HepG2 (cell line): ENCODE results near the gene KMT2E. TPM values are rescaled to one million over a fixed set of nuclear protein-coding genes. Genes with fewer than 3 reads are reported as not detected.

Experiments used
- ATF6 ChIP-seq: sonication (generic); formaldehyde crosslinking; conservative IDR thresholded peaks from 2 replicates; pipeline ENCODE4 v1.4.0; 2020; ENCODE audit warnings: missing genetic modification reagents
- BHLHE40 ChIP-seq: IDR thresholded peaks from 2 replicates; pipeline ENCODE4 v1.6.1; 2011; ENCODE audit warnings: low read length, improper control_type of control experiment
- GATA4 ChIP-seq: sonication (generic); IDR thresholded peaks from 2 replicates; pipeline ENCODE4 v1.6.1; 2016; ENCODE audit warnings: antibody characterized with exemption, low read depth, borderline replicate concordance
- HNRNPLL ChIP-seq: fragments of 200-400 bp; formaldehyde crosslinking; IDR thresholded peaks from 2 replicates; pipeline ENCODE4 v1.6.1; 2017; ENCODE audit warnings: mild to moderate bottlenecking, low read depth, low read length; ENCODE audit not compliant: poor library complexity, severe bottlenecking
- MYNN ChIP-seq: sonication (generic); formaldehyde crosslinking; IDR thresholded peaks from 2 replicates; pipeline ENCODE4 v1.4.0; 2020; ENCODE audit warnings: mild to moderate bottlenecking, low read depth, missing genetic modification reagents
- MZF1 ChIP-seq: sonication (generic); formaldehyde crosslinking; IDR thresholded peaks from 2 replicates; pipeline ENCODE4 v1.8.1; 2023; ENCODE audit warnings: mild to moderate bottlenecking, missing genetic modification reagents, borderline replicate concordance
- PRPF4 ChIP-seq: fragments of 200-400 bp; formaldehyde crosslinking; IDR thresholded peaks from 2 replicates; pipeline ENCODE4 v1.6.1; 2016; ENCODE audit warnings: low read length, low read depth; ENCODE audit not compliant: poor library complexity, severe bottlenecking
- TMF1 ChIP-seq: sonication (generic); formaldehyde crosslinking; IDR thresholded peaks from 2 replicates; pipeline ENCODE4 v1.8.1; 2022; ENCODE audit warnings: low read depth, missing genetic modification reagents
- ZC3H13 ChIP-seq: sonication (generic); formaldehyde crosslinking; IDR thresholded peaks from 2 replicates; pipeline ENCODE4 v1.8.1; 2023; ENCODE audit warnings: mild to moderate bottlenecking, missing genetic modification reagents, moderate library complexity
- ZFX ChIP-seq: sonication (generic); formaldehyde crosslinking; IDR thresholded peaks from 2 replicates; pipeline ENCODE4 v1.4.0; 2020; ENCODE audit warnings: mild to moderate bottlenecking, low read depth, missing genetic modification reagents, moderate library complexity
- ZNF44 ChIP-seq: sonication (generic); formaldehyde crosslinking; IDR thresholded peaks from 2 replicates; pipeline ENCODE4 v1.5.1; 2020; ENCODE audit warnings: mild to moderate bottlenecking, missing genetic modification reagents
- ZNF549 ChIP-seq: sonication (generic); formaldehyde crosslinking; IDR thresholded peaks from 2 replicates; pipeline ENCODE4 v1.5.0; 2020; ENCODE audit warnings: missing genetic modification reagents
- ZNF687 ChIP-seq: sonication (generic); formaldehyde crosslinking; IDR thresholded peaks from 2 replicates; pipeline ENCODE4 v1.5.1; 2020; ENCODE audit warnings: mild to moderate bottlenecking, missing genetic modification reagents, moderate library complexity
- polyA plus RNA-seq, 8 experiments: library from polyadenylated mRNA; depleted of rRNA in 3 of 8; stranded (reverse) in 7 of 8; unstranded in 1 of 8; fragments of >200 nt; fragmentation: Illumina TruSeq in 4 of 8; extraction: Trizol in 4 of 8; gene quantifications; 2 replicates each; pipeline versions ENCODE4 v1.2.1 to v1.2.3, GENCODE V29; 2011 to 2016; ENCODE audit warnings: low read depth in 4 of 8, missing spikeins in 1 of 8, mixed read lengths in 1 of 8; ENCODE audit not compliant: insufficient read depth in 1 of 8
- total RNA-seq, 5 experiments: library from RNA; depleted of rRNA; stranded (reverse); fragments of >200 nt; fragmentation: Illumina TruSeq; extraction: Trizol; gene quantifications; 2 replicates each; pipeline ENCODE4 v1.2.3, GENCODE V29; 2016; ENCODE audit warnings: low read depth in 1 of 5
- TF ChIP-seq, protein P1 (sequence below): IDR thresholded peaks from 2 replicates; pipeline ENCODE4 v1.6.1; 2016
- TF ChIP-seq, protein P2 (sequence below): sonication (generic); formaldehyde crosslinking; IDR thresholded peaks from 2 replicates; pipeline ENCODE4 v1.4.0; 2020; ENCODE audit warnings: missing genetic modification reagents
- TF ChIP-seq, protein P3 (sequence below): IDR thresholded peaks from 2 replicates; pipeline ENCODE4 v1.6.1; 2012; ENCODE audit warnings: inconsistent platforms

The KMT2E gene
- total and polyA plus RNA-seq, 2 of the 13 experiments (the other 11 are each of a cell fraction or from before 2014, with no cell fraction given) = 6.3 to 24.4 TPM

GRCh38 chr7:104983578-104984539 lies 30.1 kb upstream of the KMT2E start (continued):
- TF ChIP-seq MZF1 (CRISPR knock-in tag) (0 out of 2 replicates have a peak, but pooled peaks have one; percentile 39), ZFX (CRISPR knock-in tag) (peak; percentile 94), BHLHE40 (no peak), ZC3H13 (CRISPR knock-in tag) (no peak), ZNF687 (CRISPR knock-in tag) (peak; percentile 95), TMF1 (CRISPR knock-in tag) (no peak; the same call in 1 of the 2 replicates), HNRNPLL (peak; percentile 82), ATF6 (no peak), GATA4 (peak; percentile 54; the same call in 1 of the 2 replicates), ZNF549 (no peak), ZNF44 (CRISPR knock-in tag) (no peak), PRPF4 (no peak), MYNN (no peak)
- TF ChIP-seq, protein P1, sequence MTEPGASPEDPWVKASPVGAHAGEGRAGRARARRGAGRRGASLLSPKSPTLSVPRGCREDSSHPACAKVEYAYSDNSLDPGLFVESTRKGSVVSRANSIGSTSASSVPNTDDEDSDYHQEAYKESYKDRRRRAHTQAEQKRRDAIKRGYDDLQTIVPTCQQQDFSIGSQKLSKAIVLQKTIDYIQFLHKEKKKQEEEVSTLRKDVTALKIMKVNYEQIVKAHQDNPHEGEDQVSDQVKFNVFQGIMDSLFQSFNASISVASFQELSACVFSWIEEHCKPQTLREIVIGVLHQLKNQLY (CRISPR knock-in tag) = no peak
- TF ChIP-seq, protein P2, sequence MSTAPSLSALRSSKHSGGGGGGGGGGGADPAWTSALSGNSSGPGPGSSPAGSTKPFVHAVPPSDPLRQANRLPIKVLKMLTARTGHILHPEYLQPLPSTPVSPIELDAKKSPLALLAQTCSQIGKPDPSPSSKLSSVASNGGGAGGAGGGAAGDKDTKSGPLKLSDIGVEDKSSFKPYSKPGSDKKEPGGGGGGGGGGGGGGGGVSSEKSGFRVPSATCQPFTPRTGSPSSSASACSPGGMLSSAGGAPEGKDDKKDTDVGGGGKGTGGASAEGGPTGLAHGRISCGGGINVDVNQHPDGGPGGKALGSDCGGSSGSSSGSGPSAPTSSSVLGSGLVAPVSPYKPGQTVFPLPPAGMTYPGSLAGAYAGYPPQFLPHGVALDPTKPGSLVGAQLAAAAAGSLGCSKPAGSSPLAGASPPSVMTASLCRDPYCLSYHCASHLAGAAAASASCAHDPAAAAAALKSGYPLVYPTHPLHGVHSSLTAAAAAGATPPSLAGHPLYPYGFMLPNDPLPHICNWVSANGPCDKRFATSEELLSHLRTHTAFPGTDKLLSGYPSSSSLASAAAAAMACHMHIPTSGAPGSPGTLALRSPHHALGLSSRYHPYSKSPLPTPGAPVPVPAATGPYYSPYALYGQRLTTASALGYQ (CRISPR knock-in tag) = no peak
- TF ChIP-seq, protein P3, sequence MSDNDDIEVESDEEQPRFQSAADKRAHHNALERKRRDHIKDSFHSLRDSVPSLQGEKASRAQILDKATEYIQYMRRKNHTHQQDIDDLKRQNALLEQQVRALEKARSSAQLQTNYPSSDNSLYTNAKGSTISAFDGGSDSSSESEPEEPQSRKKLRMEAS = 0 out of 2 replicates have a peak, but pooled peaks have one; percentile 68
